Epithelial cell of proximal tubule (primary cell): ENCODE results near the gene RLN2. TPM values are rescaled to one million over a fixed set of nuclear protein-coding genes. Genes with fewer than 3 reads are reported as not detected.

ENCODE experiments used
- DNase-seq: peaks from one replicate; pipeline ENCODE4 v3.0.0-alpha.2; 2011; ENCODE audit warnings: low read depth
- H3K4me3 ChIP-seq: 2 replicates; pipeline ENCODE4 v1.5.1; 2011; ENCODE audit warnings: low read depth, mild to moderate bottlenecking, low read length
- CTCF ChIP-seq: conservative IDR thresholded peaks from 2 replicates; pipeline ENCODE4 v1.5.1; 2012; ENCODE audit warnings: low read depth, mild to moderate bottlenecking, low read length
- total RNA-seq: library from RNA; depleted of rRNA; stranded (reverse); fragments of >200 nt; gene quantifications from 2 replicates; pipeline ENCODE4 v1.2.3, GENCODE V29; 2015

RLN2 gene
- total RNA-seq, 1 donor from 2014 or later: 0.63 TPM

DNA sequence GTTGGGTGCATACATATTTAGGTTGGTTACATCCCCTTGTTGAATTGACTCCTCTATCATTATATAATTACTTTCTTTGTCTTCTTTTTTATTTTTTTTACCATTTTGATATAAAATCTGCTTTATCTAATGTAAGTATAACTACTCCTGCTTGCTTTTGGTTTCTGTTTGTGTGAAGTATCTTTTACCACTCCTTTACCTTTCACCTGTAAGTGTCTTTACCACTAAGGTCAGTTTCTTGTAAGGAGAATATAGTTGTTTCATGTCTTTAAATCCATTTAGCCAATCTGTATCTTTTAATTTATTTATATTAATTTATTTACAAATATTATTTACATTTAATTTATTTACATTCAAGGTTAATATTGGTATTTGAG, 40.3 kb downstream of the RLN2 start:
- no peak overlapping the region for H3K4me3 ChIP-seq
- DNase-seq: no peak
- no peak for TF ChIP-seq CTCF

GRCh38 chr9:5263351-5264218, 40.9 kb downstream of the RLN2 start:
- H3K4me3 ChIP-seq: no peak overlapping the region
- TF ChIP-seq CTCF: peak; percentile 48
- peak; percentile 7 for DNase-seq

Other genes with a start within 250 kb of the RLN2 start
- gene INSL6, start 119.1 kb downstream of the RLN2 start, total RNA-seq: not detected in 2 replicates
- gene INSL4, start 73.3 kb downstream of the RLN2 start, total RNA-seq: not detected in 2 replicates
- 0.69 and 1.3 TPM in 2 replicates for gene RLN1, start 35.2 kb upstream of the RLN2 start, total RNA-seq
- 28.5 and 49.0 TPM in 2 replicates for gene PLGRKT, start 133.2 kb upstream of the RLN2 start, total RNA-seq
- 16.1 and 22.1 TPM in 2 replicates for gene CD274, start 145.8 kb upstream of the RLN2 start, total RNA-seq
- 2.7 and 12.4 TPM in 2 replicates for gene PDCD1LG2, start 205.8 kb upstream of the RLN2 start, total RNA-seq